Right lobe of liver (tissue), 4 donors: Measurements from ENCODE around the gene BLOC1S5.

Experiments
- CTCF ChIP-seq, 4 donors: fragments of 200-600 bp in 3 of 4; fragments of 450-650 bp in 1 of 4; IDR thresholded peaks; one replicate each; pipeline versions ENCODE4 v1.5.1 to v1.8.0; 2016 to 2022; ENCODE audit warnings: antibody characterized with exemption in 4 of 4, mild to moderate bottlenecking in 2 of 4
- POLR2A ChIP-seq: fragments of 450-650 bp; IDR thresholded peaks from one replicate; pipeline ENCODE4 v1.6.1; 2017; ENCODE audit warnings: antibody characterized with exemption, mild to moderate bottlenecking
- donor health status: DM: no; HTN: no; CAD: no.
- donor health status: DM: no; HTN: no; CAD: no.
- donor health status: DM: no; HTN: yes; CAD: no.

- TF ChIP-seq CTCF (IDR thresholded peaks at IDR 0.05) (no peak), POLR2A (no peak)
These were observed 22.1 kb downstream of the BLOC1S5 start for GRCh38 chr6:8041913-8042583.
